ENCODE results near the gene FRMD1. TPM values are rescaled to one million over a fixed set of nuclear protein-coding genes. Genes with fewer than 3 reads are reported as not detected.

Gene FRMD1
- total RNA-seq, 1 donor from 2014 or later: not detected

GRCh38 chr6:168111911-168112310 lies 32.9 kb upstream of the FRMD1 start:
- intact Hi-C loops (cut with micrococcal nuclease): no loop called here
- Mint-ChIP-seq H3K27me3 (no peaks in the 10 kb centered on the region), H3K9me3 (peaks cover 3% of the 10 kb centered on the region), H3K36me3 (ENCODE audit: low read depth) (no peaks in the 10 kb centered on the region), H3K4me3 (no peak overlapping the region), H3K4me1 (no peaks in the 10 kb centered on the region), H3K27ac (no peak overlapping the region)
- ChIA-PET CTCF (no interaction called here), POLR2A (no interaction called here)
- no peak for DNase-seq
- ATAC-seq (ENCODE audit: low read depth): no peak
- TF ChIP-seq CTCF (IDR thresholded peaks at IDR 0.05): no peak

- Mint-ChIP-seq H3K27me3 (no peaks in the 10 kb centered on the region), H3K9me3 (peaks cover 1% of the 10 kb centered on the region), H3K4me3 (no peak overlapping the region), H3K36me3 (ENCODE audit: low read depth) (no peaks in the 10 kb centered on the region), H3K4me1 (no peaks in the 10 kb centered on the region), H3K27ac (no peak overlapping the region)
- ATAC-seq (ENCODE audit: low read depth) (no peak), DNase-seq (no peak)
- POLR2A ChIA-PET: no interaction called here
- no peak for TF ChIP-seq CTCF (IDR thresholded peaks at IDR 0.05)
- CTCF ChIA-PET: no interaction called here
- intact Hi-C loops (cut with micrococcal nuclease): no loop called here
Observed at GRCh38 chr6:168110437-168110836, 31.4 kb upstream of the FRMD1 start.

- no peaks in the 10 kb centered on the region for H3K36me3 Mint-ChIP-seq (ENCODE audit: low read depth)
- ATAC-seq (ENCODE audit: low read depth) (no peak), DNase-seq (no peak)
- H3K9me3 Mint-ChIP-seq: no peaks in the 10 kb centered on the region
- H3K27me3 Mint-ChIP-seq: peaks cover 8% of the 10 kb centered on the region
- no peak overlapping the region for H3K4me3 Mint-ChIP-seq
- intact Hi-C loops (cut with micrococcal nuclease): no loop called here
- no peak overlapping the region for H3K27ac Mint-ChIP-seq
- no peaks in the 10 kb centered on the region for H3K4me1 Mint-ChIP-seq
- ChIA-PET CTCF (no interaction called here), POLR2A (no interaction called here)
- TF ChIP-seq CTCF (IDR thresholded peaks at IDR 0.05): no peak
Observed at GRCh38 chr6:168109171-168109570, 30.2 kb upstream of the FRMD1 start.

DNA sequence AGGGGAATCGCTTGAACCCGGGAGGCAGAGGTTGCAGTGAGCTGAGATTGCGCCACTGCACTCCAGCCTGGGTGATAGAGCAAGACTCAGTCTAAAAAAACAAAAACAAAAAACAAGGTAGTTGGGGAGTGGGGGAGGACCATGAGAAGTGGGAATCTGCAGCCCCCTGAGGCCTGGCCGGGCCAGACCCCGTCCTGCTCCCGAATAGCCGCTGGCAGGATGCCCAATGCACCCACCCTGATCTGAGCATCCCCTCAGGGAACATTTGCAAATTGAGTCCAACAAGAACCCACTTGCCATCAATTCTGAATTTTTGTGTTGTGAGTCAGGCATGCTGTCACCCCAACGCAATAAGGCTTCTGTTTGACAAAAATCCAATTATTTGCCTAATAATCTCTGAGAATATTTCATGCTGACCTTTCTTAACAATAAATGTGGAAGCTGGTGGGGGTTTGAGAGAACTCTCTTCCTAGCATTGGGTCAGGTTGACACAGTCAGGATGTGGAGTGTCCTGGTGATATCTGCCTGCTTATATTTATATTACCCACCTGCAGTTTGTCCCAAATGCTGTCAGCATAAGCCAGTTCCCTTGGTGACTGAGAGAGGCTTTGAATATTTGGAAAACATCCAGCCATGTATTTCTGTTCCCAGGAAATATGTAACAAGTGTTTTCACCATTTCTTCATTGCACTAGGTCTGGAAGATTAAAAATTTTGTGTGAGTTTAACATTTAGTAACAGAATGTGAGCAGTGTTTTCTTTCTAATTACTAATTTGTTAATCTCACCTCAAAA lies 28.4 kb upstream of the FRMD1 start:
- ATAC-seq (ENCODE audit: low read depth): no peak
- ChIA-PET POLR2A (no interaction called here), CTCF (no interaction called here)
- no peak for DNase-seq
- H3K4me1 Mint-ChIP-seq: no peaks in the 10 kb centered on the region
- no peak overlapping the region for H3K4me3 Mint-ChIP-seq
- no peak overlapping the region for H3K27ac Mint-ChIP-seq
- no peaks in the 10 kb centered on the region for H3K36me3 Mint-ChIP-seq (ENCODE audit: low read depth)
- intact Hi-C loops (cut with micrococcal nuclease): no loop called here
- no peak for TF ChIP-seq CTCF (IDR thresholded peaks at IDR 0.05)
- no peaks in the 10 kb centered on the region for H3K9me3 Mint-ChIP-seq
- peaks cover 22% of the 10 kb centered on the region for H3K27me3 Mint-ChIP-seq

DNA sequence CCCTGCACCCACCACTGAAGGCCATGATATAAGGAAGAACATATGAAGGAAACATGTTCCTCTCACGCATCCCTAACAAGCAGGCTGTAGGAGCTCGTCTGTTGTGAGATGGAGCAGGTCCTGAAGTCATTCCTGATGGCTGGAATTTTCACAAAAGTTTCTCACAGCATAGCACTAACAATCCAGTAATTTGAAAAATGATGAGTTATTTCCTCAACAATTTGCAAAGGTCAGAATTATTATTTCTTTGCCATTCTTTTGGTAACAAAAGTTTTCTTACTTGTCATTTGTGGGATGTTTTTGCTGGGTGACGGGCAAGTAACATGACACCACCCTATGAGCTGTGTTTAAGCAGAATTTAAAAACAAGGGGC lies 27.6 kb upstream of the FRMD1 start:
- H3K36me3 Mint-ChIP-seq (ENCODE audit: low read depth): no peaks in the 10 kb centered on the region
- no peak overlapping the region for H3K4me3 Mint-ChIP-seq
- H3K4me1 Mint-ChIP-seq: no peaks in the 10 kb centered on the region
- no peak overlapping the region for H3K27ac Mint-ChIP-seq
- TF ChIP-seq CTCF (IDR thresholded peaks at IDR 0.05): no peak
- ATAC-seq (ENCODE audit: low read depth): no peak
- intact Hi-C loops (cut with micrococcal nuclease): no loop called here
- CTCF ChIA-PET: no interaction called here
- no peak for DNase-seq
- peaks cover 28% of the 10 kb centered on the region for H3K27me3 Mint-ChIP-seq
- POLR2A ChIA-PET: no interaction called here
- no peaks in the 10 kb centered on the region for H3K9me3 Mint-ChIP-seq

All from activated B cell treated with CpG ODN at 0.5 μM for 24 hours (primary cell).